HG02642 (cell line): ENCODE results near the gene LOXL1.
"Not testable (repeated sequence)": the region's sequence is repeated elsewhere in the genome, so short reads cannot be mapped to it uniquely, and the experiment has no call there.

Source experiments
- ATAC-seq: cut with Tn5 transposase; IDR thresholded peaks from one replicate; pipeline ENCODE4 v1.9.1; 2021; ENCODE audit warnings: mild to moderate bottlenecking; ENCODE audit not compliant: unreplicated experiment, poor library complexity

Gene LOXL1

DNA sequence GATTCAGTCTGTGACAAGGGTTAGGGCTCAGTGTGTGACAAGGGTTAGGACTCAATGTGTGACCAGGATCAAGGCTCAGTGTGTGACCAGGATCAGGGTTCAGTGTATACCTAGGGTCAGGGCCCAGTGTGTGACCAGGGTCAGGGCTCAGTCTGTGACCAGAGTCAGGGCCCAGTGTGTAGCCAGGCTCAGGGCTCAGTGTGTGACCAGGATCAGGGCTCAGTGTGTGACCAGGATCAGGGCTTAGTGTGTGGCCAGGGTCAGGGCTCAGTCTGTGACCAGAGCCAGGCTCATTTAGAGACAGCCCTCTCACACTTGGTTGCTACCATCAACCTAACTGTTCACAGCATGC, 24.2 kb downstream of the LOXL1 start:
- no peak for ATAC-seq

DNA sequence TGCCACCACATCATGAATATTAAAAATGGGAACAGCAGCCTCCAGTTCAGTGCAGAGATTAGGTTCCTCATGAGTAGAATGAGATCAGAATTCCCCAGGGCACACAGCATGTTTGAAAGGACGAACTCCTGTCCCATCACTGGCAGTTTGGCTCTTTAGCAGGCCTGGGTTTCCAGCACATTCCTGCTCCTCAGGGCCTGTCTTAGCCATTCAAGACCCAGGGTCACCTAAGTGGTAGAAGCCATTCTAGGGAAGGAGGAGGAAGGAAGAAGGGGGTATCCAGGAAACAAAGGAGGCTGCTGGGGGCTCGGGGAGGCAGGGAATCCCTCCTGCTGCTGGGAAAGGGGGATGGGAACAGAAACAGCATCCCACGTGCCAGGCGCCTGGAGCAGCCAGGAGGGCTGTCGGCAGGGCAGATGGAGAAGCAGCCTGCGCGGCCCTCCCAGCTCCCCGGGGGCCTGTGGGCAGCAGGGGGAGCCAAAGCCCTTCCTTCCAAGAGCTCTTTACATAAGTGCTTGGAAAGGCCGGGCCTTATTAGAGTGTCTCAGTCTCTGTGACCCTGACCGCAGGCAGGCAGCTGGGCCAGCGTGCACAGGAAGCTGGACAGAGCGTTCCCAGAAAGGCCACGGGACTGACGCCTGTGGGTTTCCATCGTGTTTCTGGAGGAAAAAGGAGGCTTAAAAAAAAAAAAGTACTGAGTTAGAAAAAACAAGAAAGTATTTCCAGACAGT, 24.7 kb downstream of the LOXL1 start:
- ATAC-seq, result no peak

DNA sequence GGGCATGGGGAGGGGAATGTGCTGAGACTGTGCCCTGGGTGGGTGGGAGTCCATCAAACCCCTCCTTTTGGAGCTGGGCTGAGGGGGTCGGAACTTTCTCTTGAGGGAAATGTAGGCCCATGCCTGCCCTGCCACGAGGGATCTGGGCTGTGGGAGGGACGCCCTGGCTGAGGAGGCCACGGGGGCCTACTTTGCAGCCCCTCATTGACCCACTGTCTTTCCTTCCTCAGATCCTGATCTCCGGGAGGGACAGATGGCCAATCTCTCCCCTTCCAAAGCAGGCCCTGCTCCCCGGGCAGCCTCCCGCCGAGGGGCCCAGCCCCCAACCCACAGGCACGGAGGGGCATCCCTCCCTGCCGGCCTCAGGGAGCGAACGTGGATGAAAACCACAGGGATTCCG, 25.3 kb downstream of the LOXL1 start:
- no peak for ATAC-seq

DNA sequence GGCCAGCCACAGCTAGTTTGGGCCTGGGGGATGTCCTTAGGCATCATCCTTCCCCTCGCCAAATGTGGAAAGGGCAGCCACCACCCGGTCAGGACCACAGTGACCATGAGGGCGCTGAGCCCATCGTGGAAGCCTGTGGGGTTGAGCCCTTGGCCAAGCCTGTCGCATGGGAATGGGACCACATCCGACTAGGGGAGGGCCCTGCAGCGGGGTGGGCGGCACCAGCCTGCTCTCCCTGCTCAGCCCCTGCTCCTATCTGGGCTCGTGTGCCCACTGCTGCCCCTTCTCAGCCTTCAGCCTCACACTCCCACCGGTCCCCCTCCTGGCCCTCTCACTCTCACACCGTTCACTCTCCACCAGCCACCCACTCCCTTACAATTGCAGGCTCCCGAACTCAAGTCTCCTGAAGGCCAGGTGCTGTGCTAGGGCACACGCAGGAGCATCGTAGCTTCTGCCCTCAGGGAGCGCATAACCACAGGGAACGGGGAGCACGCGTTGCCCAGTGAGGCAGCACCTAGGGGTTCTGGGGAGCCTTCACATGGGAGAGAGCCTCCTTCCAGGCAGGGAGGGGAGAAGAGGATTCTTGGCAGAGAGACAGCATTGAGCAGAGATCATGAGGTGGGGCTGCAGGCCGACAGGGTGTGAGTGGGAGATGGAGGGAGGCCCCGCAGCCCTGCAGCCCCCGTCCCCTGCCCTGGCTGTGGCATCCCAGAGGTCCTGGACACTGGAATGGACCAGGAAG, 26.1 kb downstream of the LOXL1 start:
- ATAC-seq, result no peak

DNA sequence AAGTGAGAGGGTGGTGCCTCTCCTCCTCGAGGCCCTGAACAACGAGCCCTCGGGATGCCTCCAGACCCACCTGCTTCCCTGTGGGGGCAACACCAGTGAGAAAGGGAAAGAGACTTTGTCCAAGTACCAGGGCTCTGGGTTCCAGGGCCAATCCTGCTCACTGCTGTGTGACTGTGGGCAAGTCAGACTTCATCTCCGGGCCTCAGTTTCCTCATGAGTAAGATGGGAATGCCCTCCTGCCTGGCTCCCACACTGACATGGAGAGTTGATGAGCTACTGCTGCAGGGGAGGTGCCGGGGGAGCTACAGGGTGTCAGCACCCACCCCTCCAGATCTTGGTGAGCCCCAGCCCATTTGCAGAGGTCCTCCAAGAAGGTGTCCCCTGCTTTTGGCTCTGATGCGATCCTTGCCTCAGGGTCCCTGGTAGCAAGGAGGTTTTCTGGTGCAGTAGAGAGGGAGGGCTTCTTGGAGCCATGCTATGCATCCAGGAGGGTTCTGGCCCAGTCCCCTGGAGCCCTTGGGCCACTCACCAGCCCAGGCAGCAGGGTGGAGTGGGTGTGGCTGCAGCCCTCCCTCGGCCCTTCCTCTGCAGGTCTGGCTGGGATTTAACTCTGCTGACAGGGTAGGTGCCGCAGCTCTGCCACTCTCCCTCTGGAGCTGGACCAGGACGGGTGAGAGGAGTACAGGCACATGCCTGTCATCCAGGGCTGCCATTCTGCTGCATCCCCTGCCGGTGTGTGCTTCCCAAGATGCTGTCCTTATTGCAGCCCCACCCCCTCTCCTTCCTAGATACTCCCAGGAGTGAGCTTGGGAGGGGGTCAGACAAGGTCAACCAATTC, 26.9 kb downstream of the LOXL1 start:
- ATAC-seq, result no peak

DNA sequence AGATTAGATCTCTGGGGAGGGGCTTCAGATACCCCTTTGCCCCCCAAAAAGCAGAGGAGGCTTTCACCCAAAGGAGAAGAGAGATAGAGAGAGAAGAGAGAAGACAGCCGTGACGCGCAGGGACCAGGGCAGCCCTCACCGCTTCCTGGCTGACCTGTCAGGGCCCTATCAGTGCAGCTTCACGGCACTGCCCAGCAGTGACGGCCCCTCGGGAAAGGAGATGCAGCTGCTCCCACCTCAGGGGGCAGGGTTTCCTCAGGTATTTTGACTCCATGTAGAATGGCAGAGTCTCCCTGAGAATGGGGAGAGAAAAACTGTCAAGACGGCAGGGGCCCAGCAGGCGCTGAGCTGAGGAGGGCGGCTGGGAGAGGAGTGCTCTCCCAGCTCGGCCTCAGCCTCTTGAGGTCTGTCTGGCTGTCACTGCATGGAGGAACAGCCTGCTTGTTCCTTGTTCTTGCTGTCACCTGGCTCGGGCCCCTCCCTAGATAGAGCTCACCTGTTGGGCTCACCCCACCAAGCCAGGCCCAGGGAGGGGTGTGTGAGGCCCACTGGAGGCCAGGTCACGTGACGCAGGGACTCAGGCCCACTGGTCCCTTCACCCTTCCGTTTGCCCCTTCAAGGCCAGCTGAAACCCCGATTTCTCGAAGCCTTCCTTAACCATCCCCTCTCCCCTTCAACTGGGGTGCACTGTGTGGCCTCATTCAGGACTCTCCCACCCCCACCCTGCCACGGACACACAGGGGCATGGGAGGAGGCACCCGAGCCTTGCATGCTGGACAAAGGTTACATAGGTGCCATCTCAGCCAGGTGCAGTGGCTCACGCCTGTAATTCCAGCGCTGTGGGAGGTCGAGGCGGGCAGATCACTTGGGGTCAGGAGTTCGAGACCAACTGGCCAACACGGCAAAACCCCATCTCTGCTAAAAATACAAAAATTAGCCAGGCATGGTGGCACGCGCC, 28.2 kb downstream of the LOXL1 start:
- ATAC-seq, result no peak

DNA sequence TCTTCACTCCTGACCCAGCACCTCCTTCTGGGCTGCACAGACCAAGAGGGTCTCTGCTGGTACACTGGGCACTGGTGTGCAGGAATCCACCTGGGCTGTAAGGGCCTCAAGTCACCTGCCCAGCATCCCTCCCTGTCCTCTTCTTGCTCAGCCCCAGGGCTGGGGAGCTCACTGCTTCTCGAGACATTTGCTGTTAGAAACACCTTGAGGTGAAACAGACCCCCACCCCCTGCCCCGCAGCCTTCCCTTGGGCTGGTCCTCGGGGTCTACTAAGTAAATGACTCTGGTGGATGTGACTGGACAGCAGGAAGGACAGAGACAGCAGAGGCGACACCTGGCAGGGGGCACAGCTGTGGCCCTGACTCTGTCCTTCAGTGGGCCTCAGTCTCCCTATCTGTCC, 29.1 kb downstream of the LOXL1 start:
- ATAC-seq, result no peak

DNA sequence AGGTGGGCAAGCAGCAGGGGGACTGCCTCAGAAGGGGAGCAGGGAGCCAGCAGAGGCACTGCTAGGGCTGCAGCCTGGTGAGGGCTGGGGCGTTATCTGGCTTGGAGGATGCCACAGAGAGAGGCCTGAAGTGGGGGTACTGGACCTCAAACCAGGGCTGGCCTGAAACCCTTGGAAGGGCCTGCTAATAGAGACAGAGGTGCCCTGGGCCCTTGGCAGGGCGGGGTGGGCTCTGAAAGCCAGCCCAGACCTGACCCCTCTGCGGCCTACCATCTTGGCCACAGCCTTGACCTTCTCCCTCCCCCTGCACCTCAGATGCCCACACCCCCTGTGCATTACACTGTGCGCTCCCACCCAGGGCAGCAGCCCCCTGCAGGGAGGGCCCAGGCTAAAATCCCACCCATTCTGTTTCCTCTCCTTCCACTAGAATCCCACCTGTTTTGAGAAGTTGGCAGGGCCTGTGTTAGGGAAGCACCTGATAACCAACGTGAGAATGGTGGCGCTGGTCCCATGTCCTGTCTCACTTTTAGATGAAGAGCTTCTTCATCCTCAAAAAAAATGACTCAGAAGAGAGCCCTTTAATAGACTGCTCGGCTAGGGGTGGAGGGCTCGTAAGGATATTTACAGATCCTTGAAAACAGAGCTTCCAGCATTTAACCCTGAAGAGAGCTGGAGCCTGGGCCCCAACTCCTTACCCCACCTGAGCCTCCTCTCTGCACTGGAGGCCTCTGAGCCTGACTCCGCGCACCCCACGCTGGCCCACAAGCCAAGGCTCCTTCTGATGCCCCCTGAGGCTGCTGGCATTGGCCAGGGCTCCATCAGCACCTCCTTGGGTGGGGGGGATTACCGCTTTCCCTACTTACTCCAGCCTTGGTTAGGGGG, 29.8 kb downstream of the LOXL1 start:
- ATAC-seq, result no peak

DNA sequence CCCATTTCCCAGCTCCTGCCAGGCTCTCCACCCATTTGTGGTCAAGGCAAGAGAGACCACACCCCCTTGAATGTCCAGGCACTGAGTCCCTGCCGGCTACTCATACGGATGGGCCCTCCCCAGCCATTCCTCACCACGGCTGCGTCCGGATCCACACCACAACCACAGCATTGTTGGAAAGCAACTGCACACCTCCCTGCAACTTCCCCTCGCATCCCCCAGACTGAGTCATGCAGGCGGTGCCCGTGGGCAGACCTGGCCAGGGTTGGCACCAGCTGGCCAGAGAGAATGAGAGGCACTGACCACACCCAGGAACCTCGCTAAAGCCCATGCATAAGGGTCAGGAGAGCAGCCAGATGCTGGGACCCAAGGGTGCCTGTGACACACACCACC, 30.5 kb downstream of the LOXL1 start:
- ATAC-seq, result no peak

DNA sequence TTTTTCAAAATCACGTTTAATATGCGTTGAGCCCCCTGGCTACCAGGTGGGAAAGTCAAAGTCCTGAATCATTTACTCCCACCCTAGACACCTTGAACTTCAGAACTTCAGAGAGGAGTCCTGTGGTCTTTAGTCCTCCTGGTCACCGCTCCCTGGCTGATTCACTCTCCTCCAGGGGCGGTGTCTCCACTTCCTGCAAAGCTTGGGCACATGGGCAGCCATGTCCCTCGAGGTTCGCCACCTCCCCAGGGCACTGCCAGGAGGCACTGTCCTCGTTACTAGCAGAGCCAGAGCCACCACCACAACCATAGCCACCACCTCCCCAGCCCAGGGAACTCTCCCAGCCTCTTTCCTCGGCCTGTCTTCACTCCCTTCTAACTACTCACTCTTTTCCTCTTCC, 31.0 kb downstream of the LOXL1 start:
- ATAC-seq, result no peak

DNA sequence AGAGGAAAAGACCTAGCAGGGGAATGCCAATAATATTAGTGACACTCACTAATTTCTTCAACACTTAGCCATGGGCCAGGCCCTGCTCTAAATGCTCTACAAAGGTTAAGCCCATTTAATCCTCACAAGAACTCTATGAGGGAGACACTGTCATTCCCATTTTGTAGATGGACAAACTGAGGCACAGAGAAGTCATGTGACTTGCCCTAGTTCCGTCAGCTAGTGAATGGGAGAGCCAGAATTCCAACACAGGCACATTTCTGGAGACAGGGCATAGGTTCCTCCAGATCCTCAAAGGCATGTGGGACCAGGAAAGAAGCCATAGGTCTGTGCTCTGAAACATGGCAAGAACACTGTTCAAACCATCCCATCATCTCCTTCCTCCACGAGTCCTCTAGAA, 31.5 kb downstream of the LOXL1 start:
- no peak for ATAC-seq

DNA sequence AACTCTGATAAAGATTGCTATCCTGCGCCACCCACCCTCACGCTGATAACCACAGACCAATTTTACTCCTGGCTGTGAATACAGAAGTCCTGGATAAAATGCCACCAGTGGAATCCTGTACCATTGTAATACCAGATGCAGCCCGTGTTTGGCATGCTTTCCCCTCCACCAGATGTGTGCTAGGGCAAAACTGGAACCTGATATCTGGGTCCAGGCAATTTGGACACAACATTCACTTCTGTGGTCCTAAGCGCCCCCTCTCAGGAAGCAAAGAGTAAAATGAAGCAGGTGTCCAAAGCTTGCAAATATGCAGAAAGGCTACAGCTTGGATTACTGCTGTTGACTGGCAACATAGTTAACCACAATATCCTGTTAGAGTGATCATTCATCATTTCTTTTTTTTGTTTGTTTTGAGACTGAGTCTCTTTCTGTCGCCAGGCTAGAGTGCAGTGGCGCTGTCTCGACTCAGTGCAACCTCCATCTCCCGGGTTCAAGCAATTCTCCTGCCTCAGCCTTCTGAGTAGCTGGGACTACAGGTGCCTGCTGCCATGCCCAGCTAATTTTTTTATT, 32.8 kb downstream of the LOXL1 start:
- no peak for ATAC-seq

DNA sequence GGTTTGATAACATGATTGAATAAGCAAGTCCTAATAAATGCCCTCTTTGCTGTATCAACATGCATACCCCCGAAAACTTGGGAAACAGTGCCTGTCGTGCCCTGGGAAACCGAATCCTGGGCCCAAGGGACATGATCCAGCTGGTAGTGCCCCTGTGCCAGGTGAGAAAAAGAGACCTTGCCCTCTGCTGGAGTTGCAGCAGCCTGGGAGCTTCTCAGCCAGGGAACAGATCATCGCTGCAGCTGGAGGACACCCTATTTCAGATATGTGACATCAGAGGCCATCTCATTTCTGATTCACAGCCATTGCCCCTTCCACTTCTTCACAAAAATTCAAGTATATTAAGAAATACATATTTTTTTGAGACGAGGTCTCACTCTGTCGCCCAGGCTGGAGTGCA, 33.5 kb downstream of the LOXL1 start:
- no peak for ATAC-seq

DNA sequence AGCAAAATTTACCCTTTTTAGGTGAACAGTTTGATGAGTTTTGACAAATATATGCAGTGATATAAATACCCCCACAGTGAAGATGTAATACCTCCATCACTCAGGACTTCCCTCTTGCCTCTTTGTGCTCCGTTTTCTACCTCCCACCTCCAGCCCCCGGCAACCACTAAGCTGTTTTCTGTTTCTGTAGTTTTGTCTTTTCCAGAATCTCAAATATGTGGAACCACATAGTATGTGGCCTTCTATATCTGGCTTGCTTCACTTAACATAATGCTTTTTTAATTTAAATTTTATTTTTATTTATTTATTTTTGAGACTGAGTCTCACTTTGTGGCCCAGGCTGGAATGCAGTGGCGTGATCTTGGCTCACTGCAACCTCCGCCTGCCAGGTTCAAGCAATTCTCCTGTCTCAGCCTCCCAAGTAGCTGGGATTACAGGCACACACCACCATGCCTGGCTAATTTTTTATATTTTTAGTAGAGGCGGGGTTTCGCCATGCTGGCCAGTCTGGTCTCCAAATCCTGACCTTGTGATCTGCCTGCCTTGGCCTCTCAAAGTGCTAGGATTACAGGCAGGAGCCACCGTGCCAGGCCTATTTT, 34.3 kb downstream of the LOXL1 start:
- ATAC-seq, result not testable (repeated sequence)

DNA sequence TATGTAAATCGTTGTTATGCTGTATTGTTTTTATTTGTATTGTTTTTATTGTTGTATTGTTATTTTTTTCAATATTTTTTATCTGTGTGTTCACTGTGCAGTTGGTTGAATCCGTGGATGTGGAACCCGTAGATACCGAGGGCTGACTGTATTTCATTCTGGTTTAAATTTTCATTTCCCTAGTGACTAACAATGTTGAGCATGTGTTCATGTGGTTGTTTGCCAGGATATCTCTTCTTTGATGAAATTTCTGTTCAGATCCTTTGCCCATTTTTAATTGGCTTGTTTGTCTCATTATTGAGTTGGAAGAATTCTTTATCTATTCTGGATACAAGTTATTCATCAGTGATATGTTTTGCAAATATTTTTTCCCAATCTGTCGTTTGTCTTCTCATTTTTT, 36.2 kb downstream of the LOXL1 start:
- no peak for ATAC-seq

DNA sequence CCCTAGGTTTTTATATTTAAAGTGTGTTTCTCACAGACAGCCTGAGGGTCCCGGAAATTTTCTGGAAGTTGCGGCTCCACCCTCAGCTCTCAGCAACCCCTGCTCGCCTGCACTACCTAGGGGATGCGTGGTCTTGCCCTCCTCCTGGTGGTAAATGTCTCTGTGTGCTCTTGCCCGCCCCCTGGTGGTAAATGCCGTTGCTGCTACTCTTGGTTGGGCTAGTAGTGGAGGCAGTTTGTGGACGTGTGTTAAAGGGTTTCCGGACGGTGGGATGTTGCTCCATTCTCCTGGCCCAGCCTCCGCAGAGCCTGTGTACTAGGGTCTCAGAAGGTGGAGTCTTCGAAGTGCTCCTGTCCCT, 38.5 kb downstream of the LOXL1 start:
- ATAC-seq, result peak; percentile 66

DNA sequence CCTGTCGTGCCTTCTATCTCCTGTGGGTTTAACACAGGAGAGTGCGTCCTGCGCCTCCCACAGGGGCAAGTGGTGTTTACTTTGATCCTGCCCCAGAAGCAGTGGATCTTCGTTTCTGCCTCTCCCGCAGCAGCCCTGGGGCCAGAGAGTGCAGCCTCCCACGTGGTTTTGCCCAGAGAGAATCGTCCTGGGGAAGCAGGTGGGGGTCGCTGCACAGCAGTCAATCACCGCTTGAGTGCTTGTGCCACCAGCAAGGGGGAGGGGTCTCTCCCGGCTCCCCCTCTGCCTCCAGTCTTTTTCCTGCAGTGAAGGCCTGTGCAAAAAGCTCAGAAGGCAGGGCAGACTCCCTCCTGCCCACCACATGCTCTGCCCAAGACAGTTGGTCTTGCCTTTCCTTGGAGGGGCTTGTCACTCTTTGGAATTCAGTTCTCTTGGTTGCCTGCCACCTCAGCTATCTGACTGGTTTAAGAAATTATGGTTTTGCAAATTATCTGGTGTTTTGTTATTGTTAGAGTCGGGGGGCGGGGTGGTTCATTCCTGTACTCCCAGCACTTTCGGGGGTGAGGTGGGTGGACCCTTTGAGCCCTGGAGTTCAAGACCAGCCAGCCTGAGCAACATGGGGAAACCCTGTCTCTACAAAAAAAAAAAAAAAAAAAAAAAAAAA, 39.0 kb downstream of the LOXL1 start:
- peak; percentile 33 for ATAC-seq

DNA sequence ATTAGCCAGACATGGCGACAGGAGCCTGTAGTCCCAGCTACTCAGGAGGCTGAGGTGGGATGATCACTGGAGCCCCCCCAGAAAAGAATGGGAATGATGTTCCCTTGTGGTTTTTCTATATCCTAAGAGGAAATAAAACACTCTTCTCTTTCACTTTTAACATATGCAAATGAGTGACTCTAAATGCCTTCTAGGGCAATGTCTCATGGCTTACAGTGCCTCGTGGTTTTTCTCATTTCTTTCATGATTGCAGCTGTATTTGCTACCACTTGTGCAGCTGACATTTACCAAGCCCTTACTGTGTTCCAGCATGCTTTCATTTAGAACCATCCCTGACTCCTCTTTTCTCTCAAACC, 39.5 kb downstream of the LOXL1 start:
- ATAC-seq, result peak; percentile 56
